ENCODE results near the gene ANKRD66. TPM values are rescaled to one million over a fixed set of nuclear protein-coding genes. Genes with fewer than 3 reads are reported as not detected.

ANKRD66 gene
- total and polyA plus RNA-seq, 2 donors (not counting 3 experiments of a cell fraction or from before 2014, with no cell fraction given) = not detected

GRCh38 chr6:46757214-46757596 lies 10.5 kb downstream of the ANKRD66 start:
- no peaks in the 10 kb centered on the region for H3K9me3 ChIP-seq (replicated peaks; ENCODE audit: control insufficient read depth, insufficient read depth, low read length)

More at GRCh38 chr6:46757214-46757596, 10.5 kb downstream of the ANKRD66 start:
- Histone ChIP-seq H2AFZ (ENCODE audit: low read depth, low read length) (no peak overlapping the region), H3K27me3 (ENCODE audit: control insufficient read depth in 2 of 2, insufficient read depth in 2 of 2, low read length in 2 of 2) (no peaks in the 10 kb centered on the region), H3K27ac (ENCODE audit: insufficient read depth, low read depth, low read length) (no peak overlapping the region), H3K4me1 (ENCODE audit: control insufficient read depth, extremely low read depth, insufficient read depth, low read length) (no peaks in the 10 kb centered on the region), H3K4me3 (replicated peaks in 1 of 3; ENCODE audit: insufficient read depth in 1 of 3, low read depth in 1 of 3, low read length in 3 of 3) (no peak overlapping the region), H3K9me1 (replicated peaks; ENCODE audit: control insufficient read depth, extremely low read depth, insufficient read depth, low read length) (no peaks in the 10 kb centered on the region), H3K79me2 (ENCODE audit: control insufficient read depth, insufficient read depth, low read length) (no peaks in the 10 kb centered on the region), H3K4me2 (ENCODE audit: insufficient read depth, low read length) (no peak overlapping the region), H4K20me1 (replicated peaks; ENCODE audit: control insufficient read depth, extremely low read depth, insufficient read depth, low read length) (no peaks in the 10 kb centered on the region), H3K36me3 (ENCODE audit: control insufficient read depth in 2 of 2, extremely low read depth in 1 of 2, insufficient read depth in 2 of 2, low read length in 2 of 2) (no peaks in the 10 kb centered on the region), H3K9ac (replicated peaks; ENCODE audit: extremely low read depth, insufficient read depth, low read length) (no peak overlapping the region)
- FAIRE-seq (no peak), DNase-seq (ENCODE audit: low read depth, low spot score) (no peak)
- POLR2A ChIA-PET = no interaction called here
- dilution Hi-C loops (cut with MboI; ENCODE audit: extremely low pct_ligation_motif_present, low sequenced_read_pairs) (no loop called here), intact Hi-C loops (cut with micrococcal nuclease) (no loop called here)
- CTCF ChIA-PET = no interaction called here
- BruUV-seq (replicated peaks) = no TSS peak
- TF ChIP-seq JUN (IDR thresholded peaks at IDR 0.05; ENCODE audit: borderline replicate concordance, insufficient read depth, insufficient read length, low read depth) (no peak), CTCF (IDR thresholded peaks at IDR 0.05; ENCODE audit: extremely low read depth in 1 of 2, insufficient read depth in 1 of 2, low read depth in 1 of 2, low read length in 2 of 2) (no peak), EZH2 (IDR thresholded peaks at IDR 0.05; ENCODE audit: borderline replicate concordance, low read depth, low read length, severe bottlenecking) (no peak), MYC (IDR thresholded peaks at IDR 0.05; ENCODE audit: low read depth, low read length) (no peak)
